Nephron (organoid): ENCODE results near the gene RAB5IF.

ENCODE experiments used
- H3K27ac Mint-ChIP-seq, 3 experiments: 2 replicates each; pipeline ENCODE4 v1.8.0; 2020; ENCODE audit warnings: mixed read lengths in 3 of 3, mild to moderate bottlenecking in 2 of 3, moderate library complexity in 1 of 3
- H3K27me3 Mint-ChIP-seq: 2 replicates; pipeline ENCODE4 v1.8.0; 2021; ENCODE audit warnings: low read depth, mild to moderate bottlenecking, moderate library complexity, mixed read lengths
- H3K36me3 Mint-ChIP-seq: 2 replicates; pipeline ENCODE4 v1.8.0; 2020; ENCODE audit warnings: low read depth, mixed read lengths
- H3K4me1 Mint-ChIP-seq: 2 replicates; pipeline ENCODE4 v1.8.0; 2020; ENCODE audit warnings: mixed read lengths
- H3K4me3 Mint-ChIP-seq, 3 experiments: 2 replicates each; pipeline ENCODE4 v1.8.0; 2020; ENCODE audit warnings: mild to moderate bottlenecking in 3 of 3, mixed read lengths in 3 of 3, moderate library complexity in 2 of 3
- H3K9me3 Mint-ChIP-seq: 2 replicates; pipeline ENCODE4 v1.8.0; 2020; ENCODE audit warnings: mixed read lengths
- TF ChIP-seq, protein P1 (sequence below), 3 experiments: fragments of 200-600 bp; sonication (generic); IDR thresholded peaks; one replicate each; pipeline ENCODE4 v1.5.0; 2021; ENCODE audit warnings: antibody characterized with exemption in 3 of 3; ENCODE audit not compliant: unreplicated experiment in 3 of 3

The RAB5IF gene

DNA sequence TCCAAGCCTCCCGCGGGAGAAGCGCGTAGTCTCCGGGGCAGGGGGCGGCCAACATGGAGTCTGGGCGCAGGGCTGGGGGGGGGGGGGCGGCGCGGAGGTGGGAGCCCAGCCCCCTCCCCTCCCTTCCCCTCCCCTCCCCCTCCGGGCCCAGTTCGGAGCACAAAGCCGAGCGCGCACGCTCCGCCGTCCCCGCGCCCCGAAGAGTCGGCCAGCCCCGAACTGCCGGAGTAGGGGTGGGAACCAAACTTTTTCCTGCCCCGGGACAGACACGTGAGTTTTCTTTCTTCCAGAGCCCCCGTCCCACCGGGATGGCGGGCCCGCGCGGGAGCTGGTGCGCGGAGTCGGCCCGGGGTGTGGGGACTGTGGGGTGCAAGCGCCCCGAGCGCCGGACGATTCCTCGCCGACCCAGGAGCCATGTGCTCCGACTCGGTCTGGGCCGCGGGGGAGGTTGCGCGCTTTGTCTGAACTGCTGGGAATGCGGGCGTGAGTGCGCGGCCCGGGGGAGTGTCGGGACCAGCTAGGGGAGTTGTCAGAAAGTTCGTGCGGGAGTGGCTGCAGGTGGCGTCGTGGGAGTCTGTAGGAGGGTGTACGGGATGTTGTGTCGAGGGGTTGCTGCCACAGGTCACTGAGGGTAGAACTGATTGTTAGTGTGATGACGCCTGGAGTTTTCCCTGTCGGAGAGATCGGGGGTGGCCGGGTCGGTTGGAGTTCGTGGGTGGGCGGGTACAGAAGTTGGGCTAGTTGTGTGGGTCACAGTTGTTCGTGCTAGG is 31.0 kb upstream of the RAB5IF start:
- Mint-ChIP-seq H3K36me3 (peaks cover 15% of the 10 kb centered on the region), H3K27me3 (no peaks in the 10 kb centered on the region), H3K4me3 (peak overlapping the region; percentile 89 to 93 (median 93)), H3K9me3 (no peaks in the 10 kb centered on the region), H3K4me1 (peaks cover 44% of the 10 kb centered on the region), H3K27ac (peak overlapping the region; percentile 95 to 98 (median 98))
- TF ChIP-seq, protein P1, sequence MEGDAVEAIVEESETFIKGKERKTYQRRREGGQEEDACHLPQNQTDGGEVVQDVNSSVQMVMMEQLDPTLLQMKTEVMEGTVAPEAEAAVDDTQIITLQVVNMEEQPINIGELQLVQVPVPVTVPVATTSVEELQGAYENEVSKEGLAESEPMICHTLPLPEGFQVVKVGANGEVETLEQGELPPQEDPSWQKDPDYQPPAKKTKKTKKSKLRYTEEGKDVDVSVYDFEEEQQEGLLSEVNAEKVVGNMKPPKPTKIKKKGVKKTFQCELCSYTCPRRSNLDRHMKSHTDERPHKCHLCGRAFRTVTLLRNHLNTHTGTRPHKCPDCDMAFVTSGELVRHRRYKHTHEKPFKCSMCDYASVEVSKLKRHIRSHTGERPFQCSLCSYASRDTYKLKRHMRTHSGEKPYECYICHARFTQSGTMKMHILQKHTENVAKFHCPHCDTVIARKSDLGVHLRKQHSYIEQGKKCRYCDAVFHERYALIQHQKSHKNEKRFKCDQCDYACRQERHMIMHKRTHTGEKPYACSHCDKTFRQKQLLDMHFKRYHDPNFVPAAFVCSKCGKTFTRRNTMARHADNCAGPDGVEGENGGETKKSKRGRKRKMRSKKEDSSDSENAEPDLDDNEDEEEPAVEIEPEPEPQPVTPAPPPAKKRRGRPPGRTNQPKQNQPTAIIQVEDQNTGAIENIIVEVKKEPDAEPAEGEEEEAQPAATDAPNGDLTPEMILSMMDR (IDR thresholded peaks at IDR 0.05; ENCODE audit: unreplicated experiment in 3 of 3): no peak

DNA sequence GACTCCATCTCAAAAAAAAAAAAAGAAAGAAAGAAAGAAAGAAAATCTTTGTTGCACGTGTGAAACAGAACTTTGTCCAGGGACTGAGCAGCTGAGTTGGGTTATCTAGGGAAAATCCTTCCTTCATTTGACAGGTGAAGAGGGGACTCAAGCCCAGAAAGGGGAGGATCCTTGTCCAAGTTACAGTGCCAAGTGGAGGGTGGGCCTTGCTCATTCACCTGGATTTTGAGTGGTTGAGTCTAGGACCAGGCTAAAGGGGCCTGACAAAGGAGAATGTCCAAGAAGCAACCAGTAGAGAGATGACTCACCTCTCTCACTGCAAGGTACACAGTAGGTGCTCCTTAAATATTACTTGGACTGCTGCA is 29.5 kb upstream of the RAB5IF start:
- H3K4me3 Mint-ChIP-seq: peak overlapping the region; percentile 89 to 93 (median 93)
- H3K27me3 Mint-ChIP-seq: no peaks in the 10 kb centered on the region
- H3K9me3 Mint-ChIP-seq: no peaks in the 10 kb centered on the region
- peaks cover 25% of the 10 kb centered on the region for H3K36me3 Mint-ChIP-seq
- peak overlapping the region; percentile 95 to 98 (median 98) for H3K27ac Mint-ChIP-seq
- TF ChIP-seq, protein P1 (IDR thresholded peaks at IDR 0.05; ENCODE audit: unreplicated experiment in 3 of 3): no peak
- peaks cover 45% of the 10 kb centered on the region for H3K4me1 Mint-ChIP-seq

DNA sequence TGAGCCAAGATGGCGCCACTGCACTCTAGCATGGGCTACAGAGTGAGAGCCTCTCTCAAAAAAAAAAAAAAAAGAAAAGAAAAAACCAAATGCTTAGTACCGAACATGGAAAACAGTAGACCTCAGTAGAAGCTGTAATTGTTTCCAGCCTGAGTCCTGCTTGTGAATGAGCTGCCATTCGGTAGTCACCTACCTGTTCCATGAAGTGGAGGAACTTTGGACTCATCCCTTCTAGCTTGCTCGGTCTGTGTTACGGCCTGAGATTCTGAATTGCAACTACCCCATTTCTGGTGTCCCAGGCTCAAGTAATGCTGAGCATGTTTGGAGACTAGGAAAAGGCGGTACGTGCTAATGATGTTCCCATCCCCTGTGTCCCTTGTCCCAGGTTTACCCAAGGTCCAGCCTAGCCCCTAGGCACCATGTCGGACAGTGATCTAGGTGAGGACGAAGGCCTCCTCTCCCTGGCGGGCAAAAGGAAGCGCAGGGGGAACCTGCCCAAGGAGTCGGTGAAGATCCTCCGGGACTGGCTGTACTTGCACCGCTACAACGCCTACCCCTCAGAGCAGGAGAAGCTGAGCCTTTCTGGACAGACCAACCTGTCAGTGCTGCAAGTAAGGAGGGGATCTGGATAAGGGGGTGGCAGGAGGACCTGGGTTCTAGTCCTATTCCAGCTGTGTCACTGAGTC is 27.1 kb upstream of the RAB5IF start:
- H3K27ac Mint-ChIP-seq: peak overlapping the region in 1 of 3 experiments; percentile 67
- no peaks in the 10 kb centered on the region for H3K27me3 Mint-ChIP-seq
- no peaks in the 10 kb centered on the region for H3K9me3 Mint-ChIP-seq
- peak overlapping the region in 1 of 3 experiments; percentile 26 for H3K4me3 Mint-ChIP-seq
- TF ChIP-seq, protein P1 (IDR thresholded peaks at IDR 0.05; ENCODE audit: unreplicated experiment in 3 of 3): no peak
- peaks cover 36% of the 10 kb centered on the region for H3K36me3 Mint-ChIP-seq
- H3K4me1 Mint-ChIP-seq: peaks cover 28% of the 10 kb centered on the region

DNA sequence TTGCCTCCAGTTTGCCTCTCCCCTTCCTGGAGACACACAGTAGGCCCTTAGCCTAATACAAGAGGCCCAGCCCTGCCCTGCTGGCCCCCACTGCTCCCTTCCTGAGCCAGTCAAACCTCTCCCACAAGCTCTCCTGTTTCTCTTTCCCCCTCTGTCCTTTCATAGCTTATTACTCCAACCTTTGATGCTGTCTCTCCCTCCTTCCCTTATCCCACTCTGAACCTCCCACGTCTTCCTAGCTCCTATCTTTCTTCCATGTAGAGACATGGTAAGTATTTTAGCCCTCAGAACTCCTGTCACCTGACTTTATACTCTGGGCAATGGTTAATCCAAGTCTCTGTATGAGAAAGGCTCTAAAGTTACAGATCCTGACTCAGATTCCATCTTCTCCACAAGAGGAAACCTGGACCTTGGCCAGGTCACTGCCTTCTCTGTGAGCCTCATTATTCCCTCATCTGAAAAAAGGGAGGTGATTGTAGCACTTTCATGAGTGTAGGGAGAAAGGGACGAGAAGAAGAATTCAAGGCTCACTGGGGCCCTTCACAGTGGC is 25.5 kb upstream of the RAB5IF start:
- Mint-ChIP-seq H3K9me3 (no peaks in the 10 kb centered on the region), H3K27ac (peak overlapping the region; percentile 89 to 96 (median 91)), H3K4me1 (peaks cover 22% of the 10 kb centered on the region), H3K36me3 (peaks cover 41% of the 10 kb centered on the region), H3K4me3 (peak overlapping the region; percentile 8 to 42 (median 16)), H3K27me3 (no peaks in the 10 kb centered on the region)
- TF ChIP-seq, protein P1 (IDR thresholded peaks at IDR 0.05; ENCODE audit: unreplicated experiment in 3 of 3): no peak

DNA sequence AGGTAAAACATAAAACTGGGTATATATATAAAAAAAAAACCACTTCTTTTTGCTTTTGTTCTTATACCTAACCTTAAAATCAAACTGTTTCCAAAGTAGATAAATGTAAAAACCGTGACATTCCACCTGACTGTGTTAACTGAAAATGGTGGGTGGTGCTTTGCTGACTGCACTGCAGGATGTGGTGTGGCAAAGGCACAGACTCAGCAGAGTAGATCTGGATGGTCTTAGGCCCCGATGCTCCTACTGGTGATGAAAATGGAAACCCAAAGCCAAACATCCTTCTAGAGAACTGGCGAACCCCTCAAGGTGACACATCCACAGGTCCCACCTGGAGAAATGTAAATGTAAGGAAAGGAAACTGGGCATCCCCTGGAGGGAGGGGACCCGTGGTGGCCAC is 23.3 kb upstream of the RAB5IF start:
- H3K9me3 Mint-ChIP-seq: no peaks in the 10 kb centered on the region
- H3K27ac Mint-ChIP-seq: no peak overlapping the region
- TF ChIP-seq, protein P1 (IDR thresholded peaks at IDR 0.05; ENCODE audit: unreplicated experiment in 3 of 3): no peak
- peaks cover 12% of the 10 kb centered on the region for H3K4me1 Mint-ChIP-seq
- peaks cover 48% of the 10 kb centered on the region for H3K36me3 Mint-ChIP-seq
- no peaks in the 10 kb centered on the region for H3K27me3 Mint-ChIP-seq
- no peak overlapping the region for H3K4me3 Mint-ChIP-seq
